Ovary (tissue), 9 donors: ENCODE results near the gene LEF1. TPM values are rescaled to one million over a fixed set of nuclear protein-coding genes. Genes with fewer than 3 reads are reported as not detected.

Experiments used
- DNase-seq, 5 donors: peaks; one replicate each; pipeline ENCODE4 v3.0.0-alpha.2; 2019 to 2020
- H3K27ac ChIP-seq, 2 donors: fragments of 200-600 bp; one replicate each; pipeline versions ENCODE4 v1.5.1 to v1.8.0; 2019 to 2022
- H3K27me3 ChIP-seq: fragments of 200-600 bp; one replicate; pipeline ENCODE4 v1.8.0; 2022
- H3K36me3 ChIP-seq: fragments of 200-600 bp; sonication (generic); one replicate; pipeline ENCODE4 v1.5.1; 2019
- H3K4me1 ChIP-seq: one replicate; pipeline ENCODE4 v1.8.1; 2013; ENCODE audit warnings: mild to moderate bottlenecking, moderate library complexity; ENCODE audit not compliant: insufficient read depth
- H3K4me3 ChIP-seq: fragments of 200-600 bp; sonication (generic); one replicate; pipeline ENCODE4 v1.5.1; 2017
- H3K9me3 ChIP-seq, 2 donors: fragments of 200-600 bp in 1 of 2; sonication (generic) in 1 of 2; one replicate each; pipeline versions ENCODE4 v1.5.1 to v1.8.1; 2013 to 2019; ENCODE audit warnings: mild to moderate bottlenecking in 1 of 2, moderate library complexity in 1 of 2
- CTCF ChIP-seq, 3 donors: fragments of 450-650 bp in 2 of 3; fragments of 200-600 bp in 1 of 3; IDR thresholded peaks; one replicate each; pipeline versions ENCODE4 v1.5.1 to v1.8.0; 2016 to 2022; ENCODE audit warnings: antibody characterized with exemption in 3 of 3, mild to moderate bottlenecking in 1 of 3
- EP300 ChIP-seq: sonication (generic); formaldehyde crosslinking; IDR thresholded peaks from one replicate; pipeline ENCODE4 v1.6.1; 2017; ENCODE audit warnings: antibody characterized with exemption
- POLR2A ChIP-seq: fragments of 450-650 bp; IDR thresholded peaks from one replicate; pipeline ENCODE4 v1.6.1; 2017; ENCODE audit warnings: antibody characterized with exemption, mild to moderate bottlenecking, moderate library complexity
- WGBS, 3 donors: extraction: QIAGEN DNeasy Blood & Tissue Kit in 1 of 3; methylation state at CpG; one replicate each; pipeline versions ENCODE4 v1.1.5 to v1.1.7; 2013 to 2017; 5-methylcytosine and 5-hydroxymethylcytosine counted together
- intact Hi-C, 4 donors: fragments of 100-400 bp; cut with DNase I; formaldehyde crosslinking; loops; one replicate each; pipeline versions ENCODE4 v1.11.0 to v1.15.1; 2022 to 2023
- polyA plus RNA-seq, 2 donors: library from polyadenylated mRNA; stranded (reverse); fragments of 200-250 nt in 1 of 2; fragments of 350-450 nt in 1 of 2; fragmentation: Illumina TruSeq in 1 of 2; extraction: RNeasy Lipid Tissue Mini Kit (QIAGEN cat#74804) in 1 of 2; gene quantifications; one replicate each; pipeline ENCODE4 v1.2.3, GENCODE V29; 2013 to 2014
- total RNA-seq, 7 donors: library from RNA; depleted of rRNA in 2 of 7; stranded (reverse); fragments of >200 nt in 2 of 7; fragmentation: NEBNext Ultra II Directional in 3 of 7; extraction: Animal tissue kit (Norgen Biotek cat#: 25700) in 3 of 7; gene quantifications; one replicate each; pipeline versions ENCODE4 v1.1.0 to v1.2.4, GENCODE V29; 2016 to 2023
- donor health status: DM: no; HTN: no; CAD: no; lungs with moderate emphysema.
- donor health status: DM: no; HTN: no; CAD: no.
- donor health status: Bipolar disorder and iron deficiency.
- donor health status: DM: yes; HTN: yes; CAD: no.
- donor health status: DM: no; HTN: no; CAD: no.
- donor health status: DM: yes; HTN: yes; CAD: no.

Gene LEF1
- total and polyA plus RNA-seq, 9 donors = 1.8 to 30.1 (median 6.0) TPM

- H3K4me1 ChIP-seq = no peaks in the 10 kb centered on the region
- 45 to 51% (median 51%) methylated on average over 4 of the region's 4 CpGs for WGBS, 3 donors
- H3K27ac ChIP-seq = no peak overlapping the region
- H3K36me3 ChIP-seq = no peaks in the 10 kb centered on the region
- no peaks in the 10 kb centered on the region for H3K9me3 ChIP-seq
- intact Hi-C loops = no loop called here
- H3K4me3 ChIP-seq = no peak overlapping the region
- H3K27me3 ChIP-seq = no peaks in the 10 kb centered on the region
- TF ChIP-seq CTCF (IDR thresholded peaks at IDR 0.05) = no peak
- TF ChIP-seq EP300 = no peak
- TF ChIP-seq POLR2A = no peak
- DNase-seq = no peak
Measured at GRCh38 chr4:108193886-108194672, 25.3 kb upstream of the LEF1 start.

GRCh38 chr4:108192935-108193334 is 24.2 kb upstream of the LEF1 start:
- Histone ChIP-seq H3K36me3 (no peaks in the 10 kb centered on the region), H3K27ac (no peak overlapping the region), H3K4me1 (no peaks in the 10 kb centered on the region), H3K27me3 (no peaks in the 10 kb centered on the region), H3K9me3 (no peaks in the 10 kb centered on the region), H3K4me3 (no peak overlapping the region)
- TF ChIP-seq POLR2A (no peak), EP300 (no peak), CTCF (IDR thresholded peaks at IDR 0.05) (no peak)
- no peak for DNase-seq
- intact Hi-C loops = no loop called here
- WGBS, 3 donors = 48 to 63% (median 54%) methylated on average over 3 of the region's 3 CpGs

- 83 to 92% (median 91%) methylated on average over 3 of the region's 3 CpGs for WGBS, 3 donors
- H3K9me3 ChIP-seq = no peaks in the 10 kb centered on the region
- no peaks in the 10 kb centered on the region for H3K27me3 ChIP-seq
- TF ChIP-seq POLR2A (no peak), EP300 (no peak), CTCF (IDR thresholded peaks at IDR 0.05) (no peak)
- H3K36me3 ChIP-seq = no peaks in the 10 kb centered on the region
- intact Hi-C loops = no loop called here
- no peaks in the 10 kb centered on the region for H3K4me1 ChIP-seq
- H3K4me3 ChIP-seq = no peak overlapping the region
- no peak for DNase-seq
- no peak overlapping the region for H3K27ac ChIP-seq
Measured at GRCh38 chr4:108192056-108192455, 23.3 kb upstream of the LEF1 start.

GRCh38 chr4:108191269-108191914 is 22.7 kb upstream of the LEF1 start:
- no peaks in the 10 kb centered on the region for H3K9me3 ChIP-seq
- TF ChIP-seq CTCF (IDR thresholded peaks at IDR 0.05) = no peak
- no peak for TF ChIP-seq POLR2A
- no peak for TF ChIP-seq EP300
- H3K27ac ChIP-seq = no peak overlapping the region
- no peaks in the 10 kb centered on the region for H3K36me3 ChIP-seq
- intact Hi-C loops = no loop called here
- H3K4me3 ChIP-seq = no peak overlapping the region
- 91 to 94% (median 91%) methylated on average over 4 of the region's 4 CpGs for WGBS, 3 donors
- DNase-seq = no peak
- no peaks in the 10 kb centered on the region for H3K4me1 ChIP-seq
- no peaks in the 10 kb centered on the region for H3K27me3 ChIP-seq
